D721Med (cell line): ENCODE data around the gene SLF2.

Experiments
- DNase-seq: peaks from one replicate; pipeline ENCODE4 v3.0.0; 2011; ENCODE audit warnings: low spot score; ENCODE audit not compliant: insufficient read length
- FAIRE-seq: peaks from 2 replicates; lab custom pipeline; 2011; peaks lifted over from hg19 to GRCh38; lab: Jason Lieb, UNC
- CTCF ChIP-seq: IDR thresholded peaks from 2 replicates; pipeline ENCODE4 v1.5.1; 2012; ENCODE audit warnings: mild to moderate bottlenecking, control low read depth; ENCODE audit not compliant: insufficient read depth; ENCODE audit errors: missing control alignments

SLF2 gene

GRCh38 chr10:101005869-101006567, 93.3 kb downstream of the SLF2 start:
- DNase-seq, result no peak
- no peak for TF ChIP-seq CTCF
- FAIRE-seq, result no peak

DNA sequence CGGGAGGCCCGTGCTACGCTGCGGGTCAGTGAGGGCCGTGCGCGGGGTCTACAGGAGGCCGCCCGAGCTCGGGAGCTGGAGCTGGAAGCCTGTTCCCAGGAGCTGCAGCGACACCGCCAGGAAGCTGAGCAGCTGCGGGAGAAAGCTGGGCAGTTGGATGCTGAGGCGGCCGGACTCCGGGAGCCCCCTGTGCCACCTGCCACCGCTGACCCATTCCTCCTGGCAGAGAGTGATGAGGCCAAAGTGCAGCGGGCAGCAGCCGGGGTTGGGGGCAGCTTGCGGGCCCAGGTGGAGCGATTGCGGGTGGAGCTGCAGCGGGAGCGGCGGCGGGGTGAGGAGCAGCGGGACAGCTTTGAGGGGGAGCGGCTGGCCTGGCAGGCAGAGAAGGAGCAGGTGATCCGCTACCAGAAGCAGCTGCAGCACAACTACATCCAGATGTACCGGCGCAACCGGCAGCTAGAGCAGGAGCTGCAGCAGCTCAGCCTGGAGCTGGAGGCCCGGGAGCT, 93.9 kb downstream of the SLF2 start:
- no peak for TF ChIP-seq CTCF
- DNase-seq (no peak), FAIRE-seq (no peak)

DNA sequence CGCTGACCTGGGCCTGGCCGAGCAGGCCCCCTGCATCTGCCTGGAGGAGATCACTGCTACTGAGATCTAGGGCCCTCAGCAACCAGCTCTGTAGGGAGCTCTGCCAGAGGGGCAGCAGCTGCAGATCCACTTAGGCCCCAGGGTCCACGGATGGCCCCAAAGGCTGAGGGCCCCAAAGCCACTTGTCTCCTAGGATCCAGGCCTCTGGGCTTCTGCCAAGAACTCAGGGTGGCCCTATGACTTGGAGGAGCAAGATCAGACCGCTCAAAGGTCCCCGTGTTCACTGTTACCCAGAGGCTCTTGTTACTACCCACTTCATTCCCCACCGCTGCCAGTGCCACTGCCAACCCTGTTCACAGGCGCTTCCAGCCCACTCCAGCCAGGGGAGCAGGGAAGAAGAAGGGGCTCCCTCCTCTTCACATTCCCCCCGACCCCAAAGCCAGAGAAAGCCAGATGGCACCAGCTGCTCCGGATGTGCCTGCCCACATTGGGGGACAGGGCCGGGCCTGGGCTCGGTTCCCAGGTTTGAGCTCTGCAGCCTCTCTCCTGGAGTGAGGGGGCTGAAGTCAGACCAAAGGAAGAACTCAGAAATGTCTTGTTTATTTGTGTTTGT, 94.4 kb downstream of the SLF2 start:
- no peak for DNase-seq
- no peak for FAIRE-seq
- no peak for TF ChIP-seq CTCF

GRCh38 chr10:101007915-101008822, 95.4 kb downstream of the SLF2 start:
- no peak for FAIRE-seq
- TF ChIP-seq CTCF, result no peak
- DNase-seq, result no peak

GRCh38 chr10:101008823-101009423, 96.2 kb downstream of the SLF2 start:
- FAIRE-seq, result no peak
- no peak for TF ChIP-seq CTCF
- no peak for DNase-seq

DNA sequence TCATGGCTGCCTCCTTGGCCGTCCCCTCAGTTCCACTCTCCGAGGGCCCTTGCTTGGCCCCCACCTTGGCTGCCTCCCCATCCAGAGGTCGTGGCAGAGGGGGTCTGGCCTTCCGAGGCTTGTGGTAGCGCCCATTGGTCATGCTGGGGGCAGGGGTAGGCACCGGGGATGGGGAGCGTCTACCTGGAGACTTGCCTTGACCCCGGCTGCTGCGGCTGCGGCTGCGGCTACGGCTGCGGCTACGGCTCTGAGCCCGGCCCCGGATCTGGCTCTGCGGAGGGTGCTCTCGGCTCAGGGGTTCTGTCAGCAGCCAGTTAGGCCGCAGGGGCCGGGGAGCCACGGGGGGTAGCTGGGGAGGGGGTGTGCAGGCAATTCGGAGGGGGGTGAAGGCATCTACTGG, 97.6 kb downstream of the SLF2 start:
- TF ChIP-seq CTCF, result no peak

More for the DNA sequence above, 97.6 kb downstream of the SLF2 start:
- DNase-seq, result no peak
- FAIRE-seq, result no peak
